Transverse colon (tissue), 4 donors: Measurements from ENCODE around the gene RAB11FIP3. TPM values are rescaled to one million over a fixed set of nuclear protein-coding genes. Genes with fewer than 3 reads are reported as not detected.

Experiments
- DNase-seq: peaks from one replicate; pipeline ENCODE4 v3.0.0-alpha.2; 2019
- H3K27ac ChIP-seq, 4 donors: fragments of 200-600 bp; sonication (generic); 2 replicates each; pipeline ENCODE4 v1.5.1; 2016 to 2018; ENCODE audit warnings: inconsistent platforms in 4 of 4
- H3K27me3 ChIP-seq: fragments of 200-600 bp; sonication (generic); 2 replicates; pipeline ENCODE4 v1.5.1; 2017; ENCODE audit warnings: inconsistent platforms
- H3K36me3 ChIP-seq, 4 donors: fragments of 200-600 bp; sonication (generic); 2 replicates each; pipeline ENCODE4 v1.5.1; 2017 to 2019; ENCODE audit warnings: inconsistent platforms in 4 of 4
- H3K4me1 ChIP-seq, 4 donors: fragments of 200-600 bp; sonication (generic); 2 replicates each; pipeline ENCODE4 v1.5.1; 2017 to 2020; ENCODE audit warnings: inconsistent platforms in 4 of 4
- H3K4me3 ChIP-seq, 4 donors: fragments of 200-600 bp; sonication (generic); 1 replicate in 1 of 4; 2 replicates in 3 of 4; pipeline versions ENCODE4 v1.5.1 to v1.6.1; 2017 to 2019; ENCODE audit warnings: inconsistent platforms in 4 of 4
- H3K9me3 ChIP-seq, 2 donors: fragments of 200-600 bp; sonication (generic); 2 replicates each; pipeline ENCODE4 v1.5.1; 2017 to 2019; ENCODE audit warnings: inconsistent platforms in 2 of 2
- EP300 ChIP-seq: sonication (generic); formaldehyde crosslinking; IDR thresholded peaks from one replicate; pipeline ENCODE4 v1.6.1; 2017; ENCODE audit warnings: antibody characterized with exemption, low read depth
- POLR2A ChIP-seq: fragments of 450-650 bp; IDR thresholded peaks from one replicate; pipeline ENCODE4 v1.6.1; 2016; ENCODE audit warnings: antibody characterized with exemption, mild to moderate bottlenecking, moderate library complexity
- POLR2AphosphoS5 ChIP-seq, 3 donors: sonication (generic); formaldehyde crosslinking; IDR thresholded peaks; one replicate each; pipeline ENCODE4 v1.6.1; 2016; ENCODE audit warnings: antibody characterized with exemption in 3 of 3
- WGBS, 2 donors: methylation state at CpG; one replicate each; pipeline ENCODE4 v1.1.5; 2018; ENCODE audit warnings: low coverage in 1 of 2; 5-methylcytosine and 5-hydroxymethylcytosine counted together
- in situ Hi-C, 4 donors: fragments of 200-750 bp; cut with MboI; loops; one replicate each; pipeline versions ENCODE4 v1.15.0 to v1.15.1; 2017; ENCODE audit warnings: low sequenced_read_pairs in 3 of 4, low pct_ligation_motif_present in 1 of 4, low pct_unique_long_range_greater_than_20kb in 1 of 4
- intact Hi-C: fragments of 100-400 bp; cut with DNase I; formaldehyde crosslinking; loops from one replicate; pipeline ENCODE4 v1.15.1; 2023; ENCODE audit warnings: low total_unique reads
- total RNA-seq, 4 donors: library from RNA; depleted of rRNA; stranded (reverse); fragments of >200 nt; gene quantifications; one replicate each; pipeline ENCODE4 v1.1.0, GENCODE V29; 2016
- TF ChIP-seq, protein P1 (sequence below), 5 experiments: fragments of 200-600 bp in 3 of 5; fragments of 450-650 bp in 2 of 5; sonication (generic) in 3 of 5; IDR thresholded peaks; 1 replicate in 2 of 5; 2 replicates in 3 of 5; pipeline ENCODE4 v1.5.1; 2016 to 2017; ENCODE audit warnings: antibody characterized with exemption in 5 of 5, inconsistent platforms in 3 of 5, mild to moderate bottlenecking in 2 of 5, moderate library complexity in 1 of 5

RAB11FIP3 gene
- total RNA-seq, 4 donors from 2014 or later: 21.6 to 56.5 (median 42.2) TPM

DNA sequence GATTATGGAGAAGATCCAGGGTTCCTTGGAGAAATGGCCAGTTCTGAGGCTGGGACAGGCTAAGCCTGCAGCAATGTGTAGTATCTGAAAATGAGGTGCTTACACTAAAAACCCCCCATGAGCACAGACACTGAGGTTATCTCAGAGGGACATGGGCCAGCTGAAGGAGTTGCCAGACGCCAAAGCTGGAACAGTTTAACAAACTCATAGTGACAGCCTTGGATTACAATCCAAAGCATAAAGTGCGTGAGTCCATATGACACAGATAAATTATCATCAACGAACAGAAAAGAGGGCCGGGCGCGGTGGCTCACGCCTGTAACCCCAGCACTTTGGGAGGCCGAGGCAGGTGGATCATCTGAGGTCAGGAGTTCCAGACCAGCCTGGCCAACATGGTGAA, 90.9 kb downstream of the RAB11FIP3 start:
- H3K36me3 ChIP-seq: peaks cover 0 to 4% (median 0%) of the 10 kb centered on the region in 4 donors
- in situ Hi-C loops: loop anchor here in 1 of 4 donors (25.0 kb wide), 1 partner anchor 96 kb away; no protein-coding TSS in a partner anchor
- 97% methylated on average over 8 of the region's 8 CpGs; no CpG with 5 or more reads in 1 of the 2 donors for WGBS, 2 donors

DNA sequence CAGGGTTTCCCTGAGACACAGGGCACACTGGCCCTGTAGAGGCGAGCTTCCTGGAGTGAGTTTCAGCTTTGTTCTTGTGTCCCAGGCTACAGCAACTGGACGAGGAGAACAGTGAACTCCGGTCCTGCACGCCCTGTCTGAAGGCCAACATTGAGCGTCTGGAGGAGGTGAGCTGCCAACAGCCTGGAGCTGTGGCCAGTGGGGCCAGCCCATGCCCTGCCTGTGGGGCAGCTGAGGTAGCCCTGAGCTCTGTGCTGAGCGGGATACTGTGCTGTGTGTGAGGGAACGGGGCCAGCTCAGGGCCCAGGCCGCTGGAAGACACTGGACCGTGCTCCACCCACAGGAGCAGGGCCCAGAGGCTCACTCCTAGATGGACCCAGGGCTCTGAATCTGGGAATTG, 93.4 kb downstream of the RAB11FIP3 start:
- no peak overlapping the region for H3K27ac ChIP-seq
- in situ Hi-C loops (loop anchor here in 1 of 4 donors (25.0 kb wide), 1 partner anchor 93 kb away; no protein-coding TSS in a partner anchor), intact Hi-C loops (no loop called here)
- H3K9me3 ChIP-seq: no peaks in the 10 kb centered on the region
- H3K36me3 ChIP-seq: peaks cover 0 to 4% (median 0%) of the 10 kb centered on the region in 4 donors
- TF ChIP-seq POLR2A: no peak
- no peak for TF ChIP-seq EP300
- TF ChIP-seq POLR2AphosphoS5 (IDR thresholded peaks at IDR 0.05): no peak
- TF ChIP-seq, protein P1, sequence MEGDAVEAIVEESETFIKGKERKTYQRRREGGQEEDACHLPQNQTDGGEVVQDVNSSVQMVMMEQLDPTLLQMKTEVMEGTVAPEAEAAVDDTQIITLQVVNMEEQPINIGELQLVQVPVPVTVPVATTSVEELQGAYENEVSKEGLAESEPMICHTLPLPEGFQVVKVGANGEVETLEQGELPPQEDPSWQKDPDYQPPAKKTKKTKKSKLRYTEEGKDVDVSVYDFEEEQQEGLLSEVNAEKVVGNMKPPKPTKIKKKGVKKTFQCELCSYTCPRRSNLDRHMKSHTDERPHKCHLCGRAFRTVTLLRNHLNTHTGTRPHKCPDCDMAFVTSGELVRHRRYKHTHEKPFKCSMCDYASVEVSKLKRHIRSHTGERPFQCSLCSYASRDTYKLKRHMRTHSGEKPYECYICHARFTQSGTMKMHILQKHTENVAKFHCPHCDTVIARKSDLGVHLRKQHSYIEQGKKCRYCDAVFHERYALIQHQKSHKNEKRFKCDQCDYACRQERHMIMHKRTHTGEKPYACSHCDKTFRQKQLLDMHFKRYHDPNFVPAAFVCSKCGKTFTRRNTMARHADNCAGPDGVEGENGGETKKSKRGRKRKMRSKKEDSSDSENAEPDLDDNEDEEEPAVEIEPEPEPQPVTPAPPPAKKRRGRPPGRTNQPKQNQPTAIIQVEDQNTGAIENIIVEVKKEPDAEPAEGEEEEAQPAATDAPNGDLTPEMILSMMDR (IDR thresholded peaks at IDR 0.05): no peak
- H3K27me3 ChIP-seq: no peaks in the 10 kb centered on the region
- WGBS, 2 donors: 88% methylated on average over 9 of the region's 9 CpGs; no CpG with 5 or more reads in 1 of the 2 donors
- peaks cover 5 to 17% (median 8%) of the 10 kb centered on the region in 4 donors for H3K4me1 ChIP-seq
- no peak overlapping the region for H3K4me3 ChIP-seq
- DNase-seq: no peak

More for the DNA sequence above, 90.9 kb downstream of the RAB11FIP3 start:
- no peak for DNase-seq
- H3K27ac ChIP-seq: no peak overlapping the region
- no peaks in the 10 kb centered on the region for H3K9me3 ChIP-seq
- no peaks in the 10 kb centered on the region for H3K27me3 ChIP-seq
- intact Hi-C loops: no loop called here
- H3K4me1 ChIP-seq: peaks cover 0 to 4% (median 2%) of the 10 kb centered on the region in 4 donors
- TF ChIP-seq EP300: no peak
- TF ChIP-seq POLR2AphosphoS5 (IDR thresholded peaks at IDR 0.05): no peak
- TF ChIP-seq, protein P1 (IDR thresholded peaks at IDR 0.05): no peak
- no peak for TF ChIP-seq POLR2A
- H3K4me3 ChIP-seq: no peak overlapping the region

DNA sequence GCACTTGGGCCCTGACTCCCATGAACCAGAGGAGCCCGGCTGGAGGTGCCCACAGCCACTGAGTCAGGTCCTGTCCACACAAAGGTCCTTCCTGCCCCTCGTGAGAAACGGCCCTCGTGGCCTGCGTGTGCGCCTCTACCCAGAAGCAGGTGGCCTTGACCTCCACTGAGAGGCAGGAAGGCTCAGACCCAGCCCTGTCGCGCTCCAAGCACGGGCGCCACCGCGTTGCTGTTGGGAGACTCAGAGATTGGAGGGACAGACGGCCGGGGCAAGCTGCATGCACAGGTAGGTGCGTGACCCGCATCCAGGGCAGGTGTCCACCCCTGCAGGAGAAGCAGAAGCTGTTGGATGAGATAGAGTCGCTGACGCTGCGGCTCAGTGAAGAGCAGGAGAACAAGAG, 94.0 kb downstream of the RAB11FIP3 start:
- peaks cover 0 to 4% (median 0%) of the 10 kb centered on the region in 4 donors for H3K36me3 ChIP-seq
- in situ Hi-C loops: loop anchor here in 1 of 4 donors (25.0 kb wide), 1 partner anchor 93 kb away; no protein-coding TSS in a partner anchor
- WGBS, 2 donors: 93% methylated on average over 5 to 19 of the region's 19 CpGs

DNA sequence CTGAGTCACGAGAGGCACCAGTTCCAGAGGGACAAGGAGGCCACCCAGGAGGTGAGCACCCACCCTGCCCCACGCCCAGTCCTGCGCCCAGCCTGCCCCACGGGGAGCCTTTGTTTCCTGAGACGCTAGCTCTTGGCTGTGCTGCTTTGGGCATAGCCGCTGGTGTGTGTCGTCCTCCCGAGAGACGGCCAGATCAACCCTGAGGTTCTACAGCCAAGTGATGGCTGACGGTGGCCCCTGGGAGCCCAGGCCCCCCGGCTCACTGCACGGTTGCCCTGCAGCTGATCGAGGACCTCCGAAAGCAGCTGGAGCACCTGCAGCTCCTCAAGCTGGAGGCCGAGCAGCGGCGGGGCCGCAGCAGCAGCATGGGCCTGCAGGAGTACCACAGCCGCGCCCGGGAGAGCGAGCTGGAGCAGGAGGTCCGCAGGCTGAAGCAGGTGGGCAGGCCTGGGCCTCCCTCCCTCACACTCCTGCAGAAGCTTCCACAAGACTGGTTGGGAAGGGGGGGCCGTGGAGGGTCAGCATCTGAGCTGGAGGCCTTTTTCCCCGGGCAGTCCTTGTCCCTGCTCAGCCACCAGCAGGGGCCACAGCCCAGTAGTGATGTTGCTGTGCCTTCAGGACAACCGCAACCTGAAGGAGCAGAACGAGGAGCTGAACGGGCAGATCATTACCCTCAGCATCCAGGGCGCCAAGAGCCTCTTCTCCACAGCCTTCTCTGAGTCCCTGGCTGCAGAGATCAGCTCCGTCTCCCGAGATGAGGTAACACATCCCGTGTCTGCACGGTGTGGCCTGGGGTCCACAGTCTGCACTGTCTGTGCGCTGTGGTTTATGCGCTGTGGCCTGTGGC, 94.6 kb downstream of the RAB11FIP3 start:
- 89 to 90% methylated on average over 2 to 35 of the region's 35 CpGs for WGBS, 2 donors
- TF ChIP-seq POLR2AphosphoS5 (IDR thresholded peaks at IDR 0.05) (no peak), EP300 (no peak), POLR2A (no peak)
- TF ChIP-seq, protein P1 (IDR thresholded peaks at IDR 0.05): no peak

More for the DNA sequence above, 94.0 kb downstream of the RAB11FIP3 start:
- no peaks in the 10 kb centered on the region for H3K9me3 ChIP-seq
- no peak overlapping the region for H3K4me3 ChIP-seq
- intact Hi-C loops: no loop called here
- no peaks in the 10 kb centered on the region for H3K27me3 ChIP-seq
- peaks cover 5 to 17% (median 9%) of the 10 kb centered on the region in 4 donors for H3K4me1 ChIP-seq
- no peak for DNase-seq
- no peak overlapping the region for H3K27ac ChIP-seq
- TF ChIP-seq POLR2A: no peak
- no peak for TF ChIP-seq POLR2AphosphoS5 (IDR thresholded peaks at IDR 0.05)
- TF ChIP-seq EP300: no peak
- TF ChIP-seq, protein P1 (IDR thresholded peaks at IDR 0.05): no peak

More for the DNA sequence above, 94.6 kb downstream of the RAB11FIP3 start:
- H3K36me3 ChIP-seq: peaks cover 0 to 4% (median 0%) of the 10 kb centered on the region in 4 donors
- in situ Hi-C loops: loop anchor here in 1 of 4 donors (25.0 kb wide), 1 partner anchor 92 kb away; no protein-coding TSS in a partner anchor
- intact Hi-C loops: no loop called here
- no peaks in the 10 kb centered on the region for H3K9me3 ChIP-seq
- no peak overlapping the region for H3K27ac ChIP-seq
- no peak for DNase-seq
- peaks cover 5 to 20% (median 10%) of the 10 kb centered on the region in 4 donors for H3K4me1 ChIP-seq
- no peak overlapping the region for H3K4me3 ChIP-seq
- no peaks in the 10 kb centered on the region for H3K27me3 ChIP-seq
